Stimulated activated CD4-positive, alpha-beta T cell treated with anti-CD3 and anti-CD28 coated beads, Interleukin-12 subunit alpha, Interleukin-12 subunit beta, amount 100 ng/mL, for 48 hours (primary cell): ENCODE results near the gene PDE11A.

ENCODE experiments used
- DNase-seq, 3 donors: peaks; one replicate each; pipeline ENCODE4 v3.0.0-alpha.2; 2020; ENCODE audit warnings: low read depth in 2 of 3, low spot score in 1 of 3

Gene PDE11A

GRCh38 chr2:177638507-177638906, 434.1 kb downstream of the PDE11A start:
- no peak for DNase-seq

DNA sequence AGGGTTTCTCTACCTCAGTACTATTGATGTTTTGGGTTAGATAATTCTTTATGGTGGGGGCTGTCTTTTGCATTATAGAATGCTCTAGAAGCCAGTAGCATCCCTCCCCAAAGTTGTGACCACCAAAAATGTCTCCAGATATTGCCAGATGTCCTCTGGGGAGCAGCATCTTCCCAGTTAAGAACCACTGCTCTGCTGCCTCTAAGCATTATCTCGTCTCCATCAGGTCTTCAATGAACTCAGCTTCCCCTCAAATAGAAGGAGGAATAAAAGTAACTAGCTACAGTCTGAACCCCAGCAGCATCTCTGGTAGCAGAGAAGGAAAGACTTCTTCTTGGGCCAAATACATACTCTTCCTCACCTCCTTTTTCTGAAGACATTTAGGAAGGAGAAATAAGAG, 435.9 kb downstream of the PDE11A start:
- no peak for DNase-seq

DNA sequence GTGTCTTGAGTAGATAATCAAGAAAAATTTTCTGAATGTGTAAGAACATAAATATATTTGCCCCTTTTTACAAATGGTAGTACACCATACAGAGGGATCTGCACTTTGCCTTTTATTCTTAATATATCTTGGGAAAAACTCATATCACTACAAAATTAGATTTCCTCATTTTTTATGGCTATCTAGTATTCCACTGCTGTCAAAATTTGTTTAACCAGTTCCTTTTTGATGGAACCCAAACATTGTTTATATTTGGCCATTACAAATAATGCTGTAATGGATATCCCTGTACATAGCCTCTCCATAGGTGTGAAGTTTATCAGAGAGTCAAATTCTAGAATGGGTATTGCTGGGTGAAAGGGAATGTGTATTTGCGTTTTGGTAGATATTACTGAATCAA, 436.9 kb downstream of the PDE11A start:
- DNase-seq = no peak

GRCh38 chr2:177633910-177634294, 438.7 kb downstream of the PDE11A start:
- no peak for DNase-seq

DNA sequence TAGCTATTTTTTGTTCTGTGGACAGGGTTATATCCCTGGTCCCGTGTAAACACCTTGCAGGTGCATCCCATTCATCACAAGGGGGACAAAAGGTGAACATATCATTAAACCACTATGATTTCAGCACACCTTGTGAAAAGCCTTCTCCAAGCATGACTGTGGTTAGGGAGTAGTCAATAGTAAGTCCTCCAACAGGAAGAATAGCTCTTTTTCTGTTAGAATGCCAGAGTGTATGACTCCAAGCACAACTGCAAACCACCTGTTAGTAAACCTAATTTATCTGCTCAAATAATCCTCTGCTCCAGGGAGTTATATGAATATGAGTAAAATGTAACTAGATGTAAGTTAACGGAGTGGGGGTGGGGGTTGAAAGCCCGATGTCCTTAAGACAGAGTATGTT, 439.5 kb downstream of the PDE11A start:
- DNase-seq = no peak

- no peak for DNase-seq
These were observed 440.9 kb downstream of the PDE11A start for GRCh38 chr2:177631680-177632079.

DNA sequence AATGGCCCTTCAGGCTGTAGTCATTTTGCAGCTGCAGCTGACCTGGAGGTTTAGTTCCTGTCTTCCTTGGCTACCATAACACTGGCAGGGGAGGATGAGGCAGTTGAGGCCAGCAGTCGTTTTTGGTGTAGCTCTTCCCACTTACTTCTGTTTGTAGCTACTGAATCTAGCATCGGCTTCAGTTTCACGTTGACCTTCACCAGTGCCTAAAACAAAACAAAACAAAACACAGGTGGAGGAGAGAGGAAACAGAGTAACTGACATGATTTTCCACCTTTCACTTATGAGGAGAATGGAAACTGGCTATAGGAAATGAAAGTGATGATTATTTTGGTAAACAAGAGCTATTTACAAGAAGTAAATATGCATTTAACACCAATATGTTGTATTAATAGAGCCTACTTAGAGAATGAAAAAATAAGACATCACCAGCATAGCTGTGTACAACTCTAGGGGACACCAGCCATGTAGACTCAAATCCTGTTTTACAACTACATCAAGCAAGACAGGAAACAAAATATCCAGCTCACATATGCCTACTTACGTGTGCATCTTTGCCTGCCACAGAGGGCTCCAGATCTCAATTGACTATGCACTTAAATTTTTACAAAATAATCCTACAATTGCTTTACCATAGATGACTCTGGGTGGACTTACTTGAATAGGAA, 443.1 kb downstream of the PDE11A start:
- no peak for DNase-seq

GRCh38 chr2:177628831-177629230, 443.7 kb downstream of the PDE11A start:
- no peak for DNase-seq

GRCh38 chr2:177625744-177626650, 446.6 kb downstream of the PDE11A start:
- DNase-seq = no peak

DNA sequence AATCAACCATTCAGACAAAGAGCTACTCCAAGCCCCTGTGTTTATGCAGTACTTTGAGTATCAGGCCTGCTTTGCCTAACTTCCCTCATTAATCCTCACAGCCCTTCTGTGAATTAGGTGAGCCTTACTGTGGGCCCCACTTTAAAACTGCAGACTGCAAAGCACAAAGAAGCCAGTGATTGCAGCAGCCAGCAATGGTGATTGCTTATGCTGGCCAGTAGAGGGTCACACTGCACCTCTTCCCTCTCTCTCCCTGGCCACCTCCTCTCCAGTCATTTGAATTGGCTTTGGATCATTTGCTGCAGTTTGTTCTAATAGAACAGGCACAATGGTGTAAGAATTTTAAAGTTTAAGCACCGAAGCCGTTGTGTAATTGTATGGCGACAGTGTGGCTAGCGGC, 450.1 kb downstream of the PDE11A start:
- DNase-seq = no peak

GRCh38 chr2:177619986-177620385, 452.6 kb downstream of the PDE11A start:
- no peak for DNase-seq

DNA sequence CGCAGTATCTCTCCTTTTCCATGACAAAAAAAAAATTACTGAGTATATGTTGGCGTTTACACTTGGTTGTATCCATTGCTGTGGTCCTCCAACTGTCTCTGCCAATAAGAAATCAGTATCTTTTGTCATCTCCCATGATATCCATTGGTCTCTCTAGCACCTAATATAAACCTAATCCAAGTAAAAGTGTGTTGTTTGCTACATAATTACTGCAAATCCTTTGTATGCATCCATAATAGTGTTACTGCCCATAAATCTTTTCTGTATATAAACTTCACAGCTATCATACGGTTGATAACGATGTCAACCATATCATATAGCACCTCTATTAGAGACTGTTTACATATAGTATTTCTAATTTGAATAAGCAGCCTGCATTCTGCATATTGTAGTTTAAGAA, 453.1 kb downstream of the PDE11A start:
- DNase-seq = no peak

- DNase-seq = peak; percentile 79 to 87 (median 83)
These were observed 454.0 kb downstream of the PDE11A start for GRCh38 chr2:177618255-177619253.

GRCh38 chr2:177617849-177618248, 454.7 kb downstream of the PDE11A start:
- no peak for DNase-seq

DNA sequence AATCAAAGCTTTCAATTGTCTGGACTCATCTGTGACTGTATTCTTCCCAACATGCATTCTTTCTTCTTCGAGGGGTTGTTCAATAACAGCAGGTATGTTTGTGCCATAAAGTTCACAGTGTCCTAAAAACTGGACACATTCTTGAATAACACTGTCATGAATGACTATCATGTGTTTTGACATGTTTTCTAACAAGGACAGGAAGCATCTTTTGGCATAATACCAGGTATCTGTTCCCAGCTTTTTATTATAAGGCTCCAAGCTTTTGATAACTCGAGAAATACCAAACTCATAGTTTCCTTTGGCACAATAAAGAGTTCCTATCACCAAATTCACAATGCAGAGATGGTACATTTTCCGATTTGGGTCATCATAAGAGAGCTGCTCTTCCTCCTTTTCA, 455.8 kb downstream of the PDE11A start:
- no peak for DNase-seq

- DNase-seq = no peak
These were observed 456.5 kb downstream of the PDE11A start for GRCh38 chr2:177616066-177616465.

DNA sequence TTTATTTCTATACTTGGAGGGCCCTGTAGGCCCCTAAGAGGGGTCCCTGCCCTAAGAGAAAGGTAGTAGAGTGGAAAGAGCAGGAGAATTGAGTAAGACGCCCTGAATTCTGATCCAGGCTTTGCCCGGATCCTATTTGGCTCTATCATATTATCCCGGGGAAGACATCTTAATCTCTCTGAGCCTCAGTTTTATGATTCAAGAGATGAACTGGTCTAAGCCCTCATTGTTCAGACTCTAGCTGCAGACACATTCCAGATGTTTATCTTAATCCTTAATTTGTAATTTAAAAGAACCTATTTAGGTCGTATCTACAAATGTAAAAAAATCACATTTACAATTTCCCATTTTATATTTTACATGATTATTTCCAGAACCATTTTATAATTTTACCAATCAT, 459.9 kb downstream of the PDE11A start:
- DNase-seq = no peak

- DNase-seq = no peak
These were observed 461.2 kb downstream of the PDE11A start for GRCh38 chr2:177611310-177611886.

- DNase-seq = no peak
These were observed 461.8 kb downstream of the PDE11A start for GRCh38 chr2:177610813-177611212.

- no peak for DNase-seq
These were observed 465.9 kb downstream of the PDE11A start for GRCh38 chr2:177606636-177607035.
